ENCODE measurements around the gene LSMEM2.

LSMEM2 gene

GRCh38 chr3:50278880-50279224, at the start of gene LSMEM2:
Gene LSMEM2, plus strand, starts transcription at chr3:50279087. Its CDS starts 27 bp downstream, at chr3:50279114.
- H3K27ac ChIP-seq = peak within 1 kb of the TSS; percentile 27
- no peak for TF ChIP-seq CTCF (conservative IDR thresholded peaks at IDR 0.05; ENCODE audit: low read depth)
- ChIA-PET POLR2A (ENCODE audit: low non-redundant PET) (no interaction called here), CTCF (no interaction called here)
- DNase-seq (ENCODE audit: low spot score) = no peak

GRCh38 chr3:50229490-50229889, 49.4 kb upstream of the LSMEM2 start:
- CTCF ChIA-PET = no interaction called here
- peak overlapping the region; percentile 94 for H3K27ac ChIP-seq
- no peak for TF ChIP-seq CTCF (conservative IDR thresholded peaks at IDR 0.05; ENCODE audit: low read depth)
- no peak for DNase-seq (ENCODE audit: low spot score)
- POLR2A ChIA-PET (ENCODE audit: low non-redundant PET) = no interaction called here

- no peak for DNase-seq (ENCODE audit: low spot score)
- CTCF ChIA-PET = no interaction called here
These were observed 48.6 kb upstream of the LSMEM2 start for GRCh38 chr3:50230104-50230793.

GRCh38 chr3:50230794-50231125, 48.1 kb upstream of the LSMEM2 start:
- CTCF ChIA-PET = no interaction called here
- peak overlapping the region; percentile 94 for H3K27ac ChIP-seq
- POLR2A ChIA-PET (ENCODE audit: low non-redundant PET) = no interaction called here
- no peak for TF ChIP-seq CTCF (conservative IDR thresholded peaks at IDR 0.05; ENCODE audit: low read depth)
- no peak for DNase-seq (ENCODE audit: low spot score)

More at GRCh38 chr3:50230104-50230793, 48.6 kb upstream of the LSMEM2 start:
- TF ChIP-seq CTCF (conservative IDR thresholded peaks at IDR 0.05; ENCODE audit: low read depth) = no peak
- POLR2A ChIA-PET (ENCODE audit: low non-redundant PET) = no interaction called here
- peak overlapping the region; percentile 94 for H3K27ac ChIP-seq

GRCh38 chr3:50231581-50231980, 47.3 kb upstream of the LSMEM2 start:
- TF ChIP-seq CTCF (conservative IDR thresholded peaks at IDR 0.05; ENCODE audit: low read depth) = no peak
- CTCF ChIA-PET = no interaction called here
- no peak overlapping the region for H3K27ac ChIP-seq
- POLR2A ChIA-PET (ENCODE audit: low non-redundant PET) = no interaction called here
- DNase-seq (ENCODE audit: low spot score) = no peak

- DNase-seq (ENCODE audit: low spot score) = no peak
- peak overlapping the region; percentile 100; the same call in 1 of the 2 replicates for H3K27ac ChIP-seq
- ChIA-PET POLR2A (ENCODE audit: low non-redundant PET) (no interaction called here), CTCF (interaction anchor here (0.6 kb wide), 1 partner anchor 14 kb away, joined by 3 read pairs; no protein-coding TSS in a partner anchor)
- no peak for TF ChIP-seq CTCF (conservative IDR thresholded peaks at IDR 0.05; ENCODE audit: low read depth)
These were observed 46.6 kb upstream of the LSMEM2 start for GRCh38 chr3:50232303-50232702.
